ENCODE data around the gene CMA1. TPM values are rescaled to one million over a fixed set of nuclear protein-coding genes. Genes with fewer than 3 reads are reported as not detected.
"Not testable (repeated sequence)": the region's sequence is repeated elsewhere in the genome, so short reads cannot be mapped to it uniquely, and the experiment has no call there.

CMA1 gene
- total and polyA plus RNA-seq, 2 donors (not counting 1 experiment from before 2014, with no cell fraction given), result not detected

DNA sequence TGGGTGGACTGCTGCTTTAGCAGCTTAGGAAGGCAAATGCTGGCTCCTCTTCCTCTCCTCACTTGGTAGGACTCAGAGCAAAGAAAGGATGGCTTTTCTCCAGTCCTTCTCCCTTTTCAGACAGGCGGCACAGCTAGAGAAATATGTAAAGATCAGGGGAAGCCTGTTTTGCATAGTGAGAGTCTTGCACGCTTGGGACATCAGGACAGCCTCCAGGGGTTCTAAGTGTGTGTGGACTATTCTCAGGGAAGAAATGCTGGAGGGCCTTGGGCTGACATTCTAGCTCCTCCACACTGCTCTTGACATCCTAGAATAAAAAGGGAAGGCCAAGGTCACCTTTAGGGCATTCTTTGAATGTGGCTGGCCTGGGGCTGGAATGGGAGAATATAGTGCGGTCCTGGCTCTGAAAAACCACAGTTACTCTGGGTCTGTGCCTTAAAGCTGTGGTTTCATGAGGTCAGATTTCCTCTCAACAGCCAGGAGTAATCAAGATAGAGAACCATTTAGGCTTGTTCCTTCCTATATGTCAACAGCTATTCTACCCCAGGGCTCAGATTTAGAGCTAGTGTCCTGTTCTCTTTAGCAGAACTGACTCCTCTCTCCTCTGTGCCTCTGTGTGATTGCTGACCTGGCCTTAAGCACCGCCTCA lies 24.3 kb downstream of the CMA1 start:
- Histone ChIP-seq H2AFZ (ENCODE audit: insufficient read depth, low read depth, low read length, poor library complexity, severe bottlenecking) (peak overlapping the region; percentile 46), H3K9me3 (ENCODE audit: control extremely low read depth in 1 of 3, control insufficient read depth in 2 of 3, insufficient read depth in 1 of 3, low read length in 2 of 3) (no peaks in the 10 kb centered on the region), H3K4me1 (ENCODE audit: control insufficient read depth in 2 of 2, insufficient read depth in 2 of 2, low read length in 2 of 2) (peaks cover 9 to 10% of the 10 kb centered on the region in 2 donors), H3K27ac (ENCODE audit: low read length in 2 of 2) (no peak overlapping the region), H3K79me2 (ENCODE audit: control insufficient read depth, insufficient read depth, low read length) (no peaks in the 10 kb centered on the region), H3K4me3 (ENCODE audit: control extremely low read depth in 1 of 5, extremely low read depth in 1 of 5, insufficient read depth in 1 of 5, low read depth in 2 of 5, low read length in 4 of 5) (no peak overlapping the region), H3K36me3 (replicated peaks in 1 of 2; ENCODE audit: control extremely low read depth in 1 of 2, control insufficient read depth in 1 of 2, extremely low read depth in 1 of 2, insufficient read depth in 2 of 2, low read length in 1 of 2) (no peaks in the 10 kb centered on the region), H3K4me2 (replicated peaks; ENCODE audit: low read depth, low read length, poor library complexity, severe bottlenecking) (no peak overlapping the region), H3K9ac (ENCODE audit: low read length) (no peak overlapping the region), H4K20me1 (ENCODE audit: control insufficient read depth, insufficient read depth, low read length, poor library complexity, severe bottlenecking) (no peaks in the 10 kb centered on the region), H3K27me3 (replicated peaks in 1 of 4; ENCODE audit: control extremely low read depth in 1 of 4, control insufficient read depth in 3 of 4, insufficient read depth in 4 of 4, low read length in 3 of 4) (no peaks in the 10 kb centered on the region)
- ChIA-PET CTCF (interaction anchor here (1.5 kb wide), 2 partner anchors 197 to 227 kb away, joined by 3 to 6 read pairs; no protein-coding TSS in a partner anchor), POLR2A (no interaction called here)
- TF ChIP-seq EZH2 (IDR thresholded peaks at IDR 0.05; ENCODE audit: borderline replicate concordance, insufficient read depth, low read depth, low read length, poor library complexity, severe bottlenecking), result no peak
- TF ChIP-seq CTCF (IDR thresholded peaks at IDR 0.05), result no peak
- peak overlapping the region; percentile 50 for H3K27ac Mint-ChIP-seq
- H3K4me3 Mint-ChIP-seq, result no peak overlapping the region
- intact Hi-C loops (cut with micrococcal nuclease), result loop anchor here (5.0 kb wide), 2 partner anchors 194 to 649 kb away; no protein-coding TSS in a partner anchor
- DNase-seq (no peak), ATAC-seq (ENCODE audit: low read depth) (no peak)
- WGBS (ENCODE audit: insufficient coverage), result 15% methylated on average over 2 of the region's 4 CpGs
- peaks cover 17% of the 10 kb centered on the region for H3K4me1 Mint-ChIP-seq
- no peaks in the 10 kb centered on the region for H3K9me3 Mint-ChIP-seq (ENCODE audit: insufficient read depth)
- peaks cover 3% of the 10 kb centered on the region for H3K27me3 Mint-ChIP-seq

DNA sequence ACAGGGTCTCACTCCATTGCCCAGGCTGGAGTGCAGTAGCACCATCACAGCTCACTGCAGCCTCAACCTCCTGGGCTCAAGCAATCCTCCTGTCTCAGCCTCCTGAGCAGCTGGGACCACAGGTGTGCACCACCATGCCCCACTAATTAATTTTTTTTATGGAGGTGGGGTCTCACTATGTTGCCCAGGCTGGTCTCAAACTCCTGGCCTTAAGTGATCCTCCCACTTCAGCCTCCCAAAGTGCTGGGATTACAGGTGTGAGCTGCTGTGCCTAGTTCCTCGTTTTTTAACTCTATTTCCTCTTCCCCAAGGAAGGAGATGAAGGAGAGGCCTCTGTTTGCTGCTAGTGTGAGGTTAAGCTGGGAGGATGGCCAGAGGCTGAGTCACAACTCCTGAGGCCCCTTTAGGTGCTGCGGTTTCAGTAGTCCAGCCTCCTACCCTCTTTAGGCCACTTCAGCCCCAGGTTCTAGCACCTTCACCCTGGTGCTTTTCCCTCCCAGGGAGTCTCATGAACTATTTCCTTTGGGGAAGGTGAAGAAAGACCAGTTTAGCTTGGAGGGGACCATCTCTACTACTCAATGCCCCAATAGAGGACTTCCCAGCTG lies 25.3 kb downstream of the CMA1 start:
- H3K9me3 ChIP-seq (ENCODE audit: control extremely low read depth in 1 of 3, control insufficient read depth in 2 of 3, insufficient read depth in 1 of 3, low read length in 2 of 3); ATAC-seq (ENCODE audit: low read depth); H3K36me3 ChIP-seq (replicated peaks in 1 of 2; ENCODE audit: control extremely low read depth in 1 of 2, control insufficient read depth in 1 of 2, extremely low read depth in 1 of 2, insufficient read depth in 2 of 2, low read length in 1 of 2); H3K27me3 Mint-ChIP-seq; H3K4me3 ChIP-seq (ENCODE audit: control extremely low read depth in 1 of 5, extremely low read depth in 1 of 5, insufficient read depth in 1 of 5, low read depth in 2 of 5, low read length in 4 of 5); H3K27ac Mint-ChIP-seq; H3K9me3 Mint-ChIP-seq (ENCODE audit: insufficient read depth); H4K20me1 ChIP-seq (ENCODE audit: control insufficient read depth, insufficient read depth, low read length, poor library complexity, severe bottlenecking); H3K27ac ChIP-seq (ENCODE audit: low read length in 2 of 2); H3K4me2 ChIP-seq (replicated peaks; ENCODE audit: low read depth, low read length, poor library complexity, severe bottlenecking); H2AFZ ChIP-seq (ENCODE audit: insufficient read depth, low read depth, low read length, poor library complexity, severe bottlenecking); H3K4me1 ChIP-seq (ENCODE audit: control insufficient read depth in 2 of 2, insufficient read depth in 2 of 2, low read length in 2 of 2); POLR2A ChIA-PET; H3K4me3 Mint-ChIP-seq; H3K27me3 ChIP-seq (replicated peaks in 1 of 4; ENCODE audit: control extremely low read depth in 1 of 4, control insufficient read depth in 3 of 4, insufficient read depth in 4 of 4, low read length in 3 of 4); DNase-seq; H3K9ac ChIP-seq (ENCODE audit: low read length); H3K79me2 ChIP-seq (ENCODE audit: control insufficient read depth, insufficient read depth, low read length): not testable (repeated sequence)
- CTCF ChIA-PET, result interaction anchor here (1.0 to 1.5 kb wide), 2 partner anchors 197 to 227 kb away, joined by 3 to 6 read pairs; no protein-coding TSS in a partner anchor
- WGBS (ENCODE audit: insufficient coverage), result no CpG with 5 or more reads among the region's 2 CpGs
- peaks cover 17% of the 10 kb centered on the region for H3K4me1 Mint-ChIP-seq
- intact Hi-C loops (cut with micrococcal nuclease), result loop anchor here (5.0 kb wide), 2 partner anchors 194 to 650 kb away; no protein-coding TSS in a partner anchor
